Measurements from ENCODE around the gene ASPHD2. TPM values are rescaled to one million over a fixed set of nuclear protein-coding genes. Genes with fewer than 3 reads are reported as not detected.
A peak's percentile ranks its signal among the peaks of the same experiment; 100 is the strongest.

The ASPHD2 gene
- total and polyA plus RNA-seq, 7 experiments from 2014 or later, result 1.5 to 18.1 (median 2.7) TPM

GRCh38 chr22:26410386-26410785, 18.7 kb upstream of the ASPHD2 start:
- H3K9me3 Mint-ChIP-seq, result no peaks in the 10 kb centered on the region
- Histone ChIP-seq H3K4me3 (ENCODE audit: low read length) (no peak overlapping the region), H3K27ac (ENCODE audit: low read depth, low read length) (no peak overlapping the region), H3K9me3 (ENCODE audit: control insufficient read depth in 2 of 3, low read length in 3 of 3) (no peaks in the 10 kb centered on the region), H3K36me3 (ENCODE audit: control insufficient read depth in 2 of 3, insufficient read depth in 3 of 3, low read length in 3 of 3) (no peaks in the 10 kb centered on the region), H3K4me1 (ENCODE audit: control insufficient read depth in 2 of 2, insufficient read depth in 2 of 2, low read length in 2 of 2) (no peaks in the 10 kb centered on the region), H3K27me3 (ENCODE audit: control insufficient read depth in 2 of 2, insufficient read depth in 2 of 2, low read length in 2 of 2) (no peaks in the 10 kb centered on the region)
- no peak overlapping the region for H3K4me3 Mint-ChIP-seq
- CTCF ChIA-PET, result no interaction called here
- peaks cover 0 to 18% (median 5%) of the 10 kb centered on the region in 5 donors for H3K27me3 Mint-ChIP-seq
- no peak overlapping the region for H3K27ac Mint-ChIP-seq
- H3K36me3 Mint-ChIP-seq, result no peaks in the 10 kb centered on the region
- POLR2A ChIA-PET, result interaction anchor here (0.7 to 0.8 kb wide), 2 partner anchors 18 to 76 kb away, joined by 3 read pairs; no protein-coding TSS in a partner anchor
- no peak for DNase-seq
- ATAC-seq, result no peak
- H3K4me1 Mint-ChIP-seq, result no peaks in the 10 kb centered on the region
- intact Hi-C loops (cut with micrococcal nuclease), result no loop called here

GRCh38 chr22:26414347-26414746, 14.7 kb upstream of the ASPHD2 start:
- ChIA-PET CTCF (no interaction called here), POLR2A (no interaction called here)
- Histone ChIP-seq H3K4me1 (ENCODE audit: control insufficient read depth in 2 of 2, insufficient read depth in 2 of 2, low read length in 2 of 2) (no peaks in the 10 kb centered on the region), H3K36me3 (ENCODE audit: control insufficient read depth in 2 of 3, insufficient read depth in 3 of 3, low read length in 3 of 3) (no peaks in the 10 kb centered on the region), H3K27ac (ENCODE audit: low read depth, low read length) (no peak overlapping the region), H3K4me3 (ENCODE audit: low read length) (no peak overlapping the region), H3K27me3 (ENCODE audit: control insufficient read depth in 2 of 2, insufficient read depth in 2 of 2, low read length in 2 of 2) (no peaks in the 10 kb centered on the region), H3K9me3 (ENCODE audit: control insufficient read depth in 2 of 3, low read length in 3 of 3) (no peaks in the 10 kb centered on the region)
- Mint-ChIP-seq H3K27me3 (peaks cover 0 to 36% (median 4%) of the 10 kb centered on the region in 5 donors), H3K9me3 (peaks cover 0 to 3% (median 0%) of the 10 kb centered on the region in 11 donors), H3K36me3 (no peaks in the 10 kb centered on the region), H3K27ac (no peak overlapping the region), H3K4me1 (peaks cover 0 to 2% (median 0%) of the 10 kb centered on the region in 7 donors), H3K4me3 (no peak overlapping the region)
- ATAC-seq, result no peak
- no peak for DNase-seq
- intact Hi-C loops (cut with micrococcal nuclease), result no loop called here

- no peak overlapping the region for H3K4me3 ChIP-seq (ENCODE audit: low read length)
- POLR2A ChIA-PET, result no interaction called here
- ATAC-seq, result no peak
- Mint-ChIP-seq H3K4me1 (peaks cover 0 to 2% (median 0%) of the 10 kb centered on the region in 7 donors), H3K27ac (no peak overlapping the region), H3K9me3 (peaks cover 0 to 6% (median 0%) of the 10 kb centered on the region in 11 donors), H3K4me3 (no peak overlapping the region), H3K27me3 (peaks cover 0 to 40% (median 4%) of the 10 kb centered on the region in 5 donors), H3K36me3 (no peaks in the 10 kb centered on the region)
- H3K4me1 ChIP-seq (ENCODE audit: control insufficient read depth in 2 of 2, insufficient read depth in 2 of 2, low read length in 2 of 2), result no peaks in the 10 kb centered on the region
- no peaks in the 10 kb centered on the region for H3K9me3 ChIP-seq (ENCODE audit: control insufficient read depth in 2 of 3, low read length in 3 of 3)
- CTCF ChIA-PET, result no interaction called here
- no peak for DNase-seq
- H3K27me3 ChIP-seq (ENCODE audit: control insufficient read depth in 2 of 2, insufficient read depth in 2 of 2, low read length in 2 of 2), result no peaks in the 10 kb centered on the region
- no peaks in the 10 kb centered on the region for H3K36me3 ChIP-seq (ENCODE audit: control insufficient read depth in 2 of 3, insufficient read depth in 3 of 3, low read length in 3 of 3)
- no peak overlapping the region for H3K27ac ChIP-seq (ENCODE audit: low read depth, low read length)
- intact Hi-C loops (cut with micrococcal nuclease), result no loop called here
These were observed 12.8 kb upstream of the ASPHD2 start for GRCh38 chr22:26416256-26416655.

GRCh38 chr22:26416670-26417276, 12.3 kb upstream of the ASPHD2 start:
- no peak overlapping the region for H3K4me3 Mint-ChIP-seq
- peaks cover 0 to 6% (median 0%) of the 10 kb centered on the region in 11 donors for H3K9me3 Mint-ChIP-seq
- peaks cover 0 to 45% (median 4%) of the 10 kb centered on the region in 5 donors for H3K27me3 Mint-ChIP-seq
- H3K36me3 Mint-ChIP-seq, result no peaks in the 10 kb centered on the region
- Histone ChIP-seq H3K4me1 (ENCODE audit: control insufficient read depth in 2 of 2, insufficient read depth in 2 of 2, low read length in 2 of 2) (no peaks in the 10 kb centered on the region), H3K27me3 (ENCODE audit: control insufficient read depth in 2 of 2, insufficient read depth in 2 of 2, low read length in 2 of 2) (no peaks in the 10 kb centered on the region), H3K36me3 (ENCODE audit: control insufficient read depth in 2 of 3, insufficient read depth in 3 of 3, low read length in 3 of 3) (no peaks in the 10 kb centered on the region), H3K4me3 (ENCODE audit: low read length) (no peak overlapping the region), H3K27ac (ENCODE audit: low read depth, low read length) (no peak overlapping the region), H3K9me3 (ENCODE audit: control insufficient read depth in 2 of 3, low read length in 3 of 3) (no peaks in the 10 kb centered on the region)
- CTCF ChIA-PET, result no interaction called here
- no peak for ATAC-seq
- DNase-seq, result no peak
- intact Hi-C loops (cut with micrococcal nuclease), result no loop called here
- POLR2A ChIA-PET, result no interaction called here
- no peak overlapping the region for H3K27ac Mint-ChIP-seq
- H3K4me1 Mint-ChIP-seq, result peaks cover 0 to 2% (median 0%) of the 10 kb centered on the region in 7 donors

GRCh38 chr22:26417406-26417805, 11.7 kb upstream of the ASPHD2 start:
- intact Hi-C loops (cut with micrococcal nuclease), result no loop called here
- Mint-ChIP-seq H3K27ac (no peak overlapping the region), H3K9me3 (peaks cover 0 to 6% (median 0%) of the 10 kb centered on the region in 11 donors), H3K27me3 (peaks cover 0 to 50% (median 4%) of the 10 kb centered on the region in 5 donors), H3K4me3 (no peak overlapping the region), H3K36me3 (no peaks in the 10 kb centered on the region), H3K4me1 (peaks cover 0 to 2% (median 0%) of the 10 kb centered on the region in 7 donors)
- H3K36me3 ChIP-seq (ENCODE audit: control insufficient read depth in 2 of 3, insufficient read depth in 3 of 3, low read length in 3 of 3), result no peaks in the 10 kb centered on the region
- POLR2A ChIA-PET, result no interaction called here
- no peak overlapping the region for H3K4me3 ChIP-seq (ENCODE audit: low read length)
- DNase-seq (no peak), ATAC-seq (no peak)
- CTCF ChIA-PET, result no interaction called here
- H3K9me3 ChIP-seq (ENCODE audit: control insufficient read depth in 2 of 3, low read length in 3 of 3), result no peaks in the 10 kb centered on the region
- H3K27ac ChIP-seq (ENCODE audit: low read depth, low read length), result no peak overlapping the region
- H3K27me3 ChIP-seq (ENCODE audit: control insufficient read depth in 2 of 2, insufficient read depth in 2 of 2, low read length in 2 of 2), result no peaks in the 10 kb centered on the region
- no peaks in the 10 kb centered on the region for H3K4me1 ChIP-seq (ENCODE audit: control insufficient read depth in 2 of 2, insufficient read depth in 2 of 2, low read length in 2 of 2)

GRCh38 chr22:26418620-26419019, 10.4 kb upstream of the ASPHD2 start:
- H3K27ac ChIP-seq (ENCODE audit: low read depth, low read length), result no peak overlapping the region
- Mint-ChIP-seq H3K9me3 (peaks cover 0 to 12% (median 8%) of the 10 kb centered on the region in 11 donors), H3K4me3 (no peak overlapping the region), H3K27ac (no peak overlapping the region), H3K36me3 (peaks cover 0 to 5% (median 0%) of the 10 kb centered on the region in 5 donors), H3K4me1 (peaks cover 0 to 2% (median 0%) of the 10 kb centered on the region in 7 donors), H3K27me3 (peaks cover 0 to 54% (median 10%) of the 10 kb centered on the region in 5 donors)
- no peaks in the 10 kb centered on the region for H3K27me3 ChIP-seq (ENCODE audit: control insufficient read depth in 2 of 2, insufficient read depth in 2 of 2, low read length in 2 of 2)
- ChIA-PET POLR2A (no interaction called here), CTCF (no interaction called here)
- intact Hi-C loops (cut with micrococcal nuclease), result no loop called here
- no peak for DNase-seq
- no peak overlapping the region for H3K4me3 ChIP-seq (ENCODE audit: low read length)
- no peaks in the 10 kb centered on the region for H3K36me3 ChIP-seq (ENCODE audit: control insufficient read depth in 2 of 3, insufficient read depth in 3 of 3, low read length in 3 of 3)
- no peaks in the 10 kb centered on the region for H3K4me1 ChIP-seq (ENCODE audit: control insufficient read depth in 2 of 2, insufficient read depth in 2 of 2, low read length in 2 of 2)
- peaks cover 0 to 8% (median 5%) of the 10 kb centered on the region in 3 experiments for H3K9me3 ChIP-seq (ENCODE audit: control insufficient read depth in 2 of 3, low read length in 3 of 3)
- no peak for ATAC-seq

GRCh38 chr22:26426924-26427323, 2.1 kb upstream of the ASPHD2 start:
- no peak overlapping the region for H3K4me3 ChIP-seq (ENCODE audit: low read length)
- Mint-ChIP-seq H3K9me3 (peaks cover 0 to 18% (median 5%) of the 10 kb centered on the region in 11 donors), H3K27ac (peak overlapping the region; percentile 10 to 98 (median 84)), H3K36me3 (peaks cover 0 to 7% (median 0%) of the 10 kb centered on the region in 5 donors), H3K27me3 (peaks cover 0 to 33% (median 6%) of the 10 kb centered on the region in 5 donors), H3K4me1 (peaks cover 14 to 42% (median 33%) of the 10 kb centered on the region in 7 donors), H3K4me3 (peak overlapping the region; percentile 32 to 69 (median 57))
- POLR2A ChIA-PET, result no interaction called here
- peaks cover 8 to 17% of the 10 kb centered on the region in 2 donors for H3K4me1 ChIP-seq (ENCODE audit: control insufficient read depth in 2 of 2, insufficient read depth in 2 of 2, low read length in 2 of 2)
- DNase-seq, result no peak
- H3K27ac ChIP-seq (ENCODE audit: low read depth, low read length), result no peak overlapping the region
- H3K27me3 ChIP-seq (ENCODE audit: control insufficient read depth in 2 of 2, insufficient read depth in 2 of 2, low read length in 2 of 2), result no peaks in the 10 kb centered on the region
- intact Hi-C loops (cut with micrococcal nuclease), result loop anchor here (5.0 to 10.0 kb wide), 5 partner anchors 35 to 1362 kb away; partner anchors contain the start of genes MIAT (in 1 of the 2), TFIP11 (in 1 of the 2) and TPST2 (in 1 of the 2)
- H3K9me3 ChIP-seq (ENCODE audit: control insufficient read depth in 2 of 3, low read length in 3 of 3), result peaks cover 0 to 8% (median 5%) of the 10 kb centered on the region in 3 experiments
- ATAC-seq, result no peak
- H3K36me3 ChIP-seq (ENCODE audit: control insufficient read depth in 2 of 3, insufficient read depth in 3 of 3, low read length in 3 of 3), result peaks cover 0 to 4% (median 0%) of the 10 kb centered on the region in 3 experiments
- CTCF ChIA-PET, result interaction anchor here (0.6 kb wide), 1 partner anchor 108 kb away, joined by 3 read pairs; no protein-coding TSS in a partner anchor

Measured in naive thymus-derived CD4-positive, alpha-beta T cell (primary cell).